ENCODE measurements around the gene PACRG.

PACRG gene

DNA sequence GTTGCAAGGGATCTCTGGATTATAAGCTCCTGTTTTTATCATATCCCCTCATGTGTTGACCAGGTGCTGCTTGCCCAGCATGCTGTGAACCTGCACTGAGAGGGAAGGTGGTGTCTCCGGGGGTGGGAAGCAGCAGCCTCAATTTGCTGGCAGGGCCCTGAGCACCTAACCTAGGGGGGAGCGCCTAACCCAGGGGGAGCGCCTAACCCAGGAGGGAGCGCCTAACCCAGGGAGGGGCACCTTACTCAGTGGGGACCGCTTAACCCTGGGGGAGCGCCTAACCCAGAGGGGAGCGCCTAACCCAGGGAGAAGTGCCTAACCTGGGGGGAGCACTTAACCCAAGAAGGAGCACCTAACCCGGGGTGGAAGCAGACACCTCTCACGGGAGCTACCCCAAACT lies 603.5 kb downstream of the PACRG start:
- TF ChIP-seq TCF12 (IDR thresholded peaks at IDR 0.05; ENCODE audit: low read depth) (no peak), NFIC (IDR thresholded peaks at IDR 0.05) (no peak), USF1 (IDR thresholded peaks at IDR 0.05) (no peak), FOXM1 (IDR thresholded peaks at IDR 0.05; ENCODE audit: borderline replicate concordance, low read depth) (no peak), EP300 (IDR thresholded peaks at IDR 0.05; ENCODE audit: borderline replicate concordance) (no peak), EGR1 (IDR thresholded peaks at IDR 0.05) (no peak), TEAD4 (IDR thresholded peaks at IDR 0.05) (no peak), CREB1 (IDR thresholded peaks at IDR 0.05; ENCODE audit: low read depth) (no peak), ZBTB7A (IDR thresholded peaks at IDR 0.05; ENCODE audit: low read depth) (no peak), CEBPB (IDR thresholded peaks at IDR 0.05) (no peak), TAF1 (IDR thresholded peaks at IDR 0.05; ENCODE audit: low read depth) (no peak), MAX (IDR thresholded peaks at IDR 0.05) (no peak), YY1 (IDR thresholded peaks at IDR 0.05; ENCODE audit: low read depth) (no peak)
- TF ChIP-seq, protein P1, sequence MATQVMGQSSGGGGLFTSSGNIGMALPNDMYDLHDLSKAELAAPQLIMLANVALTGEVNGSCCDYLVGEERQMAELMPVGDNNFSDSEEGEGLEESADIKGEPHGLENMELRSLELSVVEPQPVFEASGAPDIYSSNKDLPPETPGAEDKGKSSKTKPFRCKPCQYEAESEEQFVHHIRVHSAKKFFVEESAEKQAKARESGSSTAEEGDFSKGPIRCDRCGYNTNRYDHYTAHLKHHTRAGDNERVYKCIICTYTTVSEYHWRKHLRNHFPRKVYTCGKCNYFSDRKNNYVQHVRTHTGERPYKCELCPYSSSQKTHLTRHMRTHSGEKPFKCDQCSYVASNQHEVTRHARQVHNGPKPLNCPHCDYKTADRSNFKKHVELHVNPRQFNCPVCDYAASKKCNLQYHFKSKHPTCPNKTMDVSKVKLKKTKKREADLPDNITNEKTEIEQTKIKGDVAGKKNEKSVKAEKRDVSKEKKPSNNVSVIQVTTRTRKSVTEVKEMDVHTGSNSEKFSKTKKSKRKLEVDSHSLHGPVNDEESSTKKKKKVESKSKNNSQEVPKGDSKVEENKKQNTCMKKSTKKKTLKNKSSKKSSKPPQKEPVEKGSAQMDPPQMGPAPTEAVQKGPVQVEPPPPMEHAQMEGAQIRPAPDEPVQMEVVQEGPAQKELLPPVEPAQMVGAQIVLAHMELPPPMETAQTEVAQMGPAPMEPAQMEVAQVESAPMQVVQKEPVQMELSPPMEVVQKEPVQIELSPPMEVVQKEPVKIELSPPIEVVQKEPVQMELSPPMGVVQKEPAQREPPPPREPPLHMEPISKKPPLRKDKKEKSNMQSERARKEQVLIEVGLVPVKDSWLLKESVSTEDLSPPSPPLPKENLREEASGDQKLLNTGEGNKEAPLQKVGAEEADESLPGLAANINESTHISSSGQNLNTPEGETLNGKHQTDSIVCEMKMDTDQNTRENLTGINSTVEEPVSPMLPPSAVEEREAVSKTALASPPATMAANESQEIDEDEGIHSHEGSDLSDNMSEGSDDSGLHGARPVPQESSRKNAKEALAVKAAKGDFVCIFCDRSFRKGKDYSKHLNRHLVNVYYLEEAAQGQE (IDR thresholded peaks at IDR 0.05; ENCODE audit: low read depth) = no peak

DNA sequence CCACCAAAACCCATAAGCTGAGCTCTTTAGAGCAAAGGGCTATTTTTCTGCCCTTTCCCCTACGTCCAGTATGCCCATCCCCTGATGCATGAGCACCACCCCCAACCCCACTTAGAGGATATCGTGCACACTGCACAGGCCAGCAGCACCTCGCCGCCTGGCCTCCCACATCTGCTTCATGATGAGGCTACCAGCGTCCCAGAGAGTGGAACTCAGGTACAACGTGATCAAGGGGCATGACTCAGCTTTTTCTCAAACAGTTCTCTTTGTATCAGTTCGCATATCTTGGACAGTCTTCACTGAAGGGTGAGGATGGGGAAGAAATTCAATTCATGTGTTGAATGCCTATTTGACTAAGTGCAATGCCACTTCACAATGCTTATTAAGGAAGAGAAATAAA lies 604.8 kb downstream of the PACRG start:
- no peak for TF ChIP-seq MAX (IDR thresholded peaks at IDR 0.05)
- TF ChIP-seq RAD21 (IDR thresholded peaks at IDR 0.05; ENCODE audit: low read depth) = no peak
- TF ChIP-seq TEAD4 (IDR thresholded peaks at IDR 0.05) = no peak
- no peak for TF ChIP-seq FOXM1 (IDR thresholded peaks at IDR 0.05; ENCODE audit: borderline replicate concordance, low read depth)
- no peak for TF ChIP-seq TAF1 (IDR thresholded peaks at IDR 0.05; ENCODE audit: low read depth)
- TF ChIP-seq EP300 (IDR thresholded peaks at IDR 0.05; ENCODE audit: borderline replicate concordance) = no peak
- TF ChIP-seq TCF12 (IDR thresholded peaks at IDR 0.05; ENCODE audit: low read depth) = no peak
- no peak for TF ChIP-seq NFIC (IDR thresholded peaks at IDR 0.05)
- TF ChIP-seq, protein P1 (IDR thresholded peaks at IDR 0.05; ENCODE audit: low read depth) = no peak
- no peak for TF ChIP-seq CREB1 (IDR thresholded peaks at IDR 0.05; ENCODE audit: low read depth)
- no peak for TF ChIP-seq ZBTB7A (IDR thresholded peaks at IDR 0.05; ENCODE audit: low read depth)
- TF ChIP-seq YY1 (IDR thresholded peaks at IDR 0.05; ENCODE audit: low read depth) = no peak
- TF ChIP-seq USF1 (IDR thresholded peaks at IDR 0.05) = no peak

GRCh38 chr6:163333038-163333437 lies 605.3 kb downstream of the PACRG start:
- TF ChIP-seq NFIC (IDR thresholded peaks at IDR 0.05) (no peak), EGR1 (IDR thresholded peaks at IDR 0.05) (no peak), ZBTB7A (IDR thresholded peaks at IDR 0.05; ENCODE audit: low read depth) (no peak), YY1 (IDR thresholded peaks at IDR 0.05; ENCODE audit: low read depth) (no peak), TCF12 (IDR thresholded peaks at IDR 0.05; ENCODE audit: low read depth) (no peak), FOXM1 (IDR thresholded peaks at IDR 0.05; ENCODE audit: borderline replicate concordance, low read depth) (no peak), RAD21 (IDR thresholded peaks at IDR 0.05; ENCODE audit: low read depth) (no peak), TAF1 (IDR thresholded peaks at IDR 0.05; ENCODE audit: low read depth) (no peak), CEBPB (IDR thresholded peaks at IDR 0.05) (no peak), MAX (IDR thresholded peaks at IDR 0.05) (no peak)

DNA sequence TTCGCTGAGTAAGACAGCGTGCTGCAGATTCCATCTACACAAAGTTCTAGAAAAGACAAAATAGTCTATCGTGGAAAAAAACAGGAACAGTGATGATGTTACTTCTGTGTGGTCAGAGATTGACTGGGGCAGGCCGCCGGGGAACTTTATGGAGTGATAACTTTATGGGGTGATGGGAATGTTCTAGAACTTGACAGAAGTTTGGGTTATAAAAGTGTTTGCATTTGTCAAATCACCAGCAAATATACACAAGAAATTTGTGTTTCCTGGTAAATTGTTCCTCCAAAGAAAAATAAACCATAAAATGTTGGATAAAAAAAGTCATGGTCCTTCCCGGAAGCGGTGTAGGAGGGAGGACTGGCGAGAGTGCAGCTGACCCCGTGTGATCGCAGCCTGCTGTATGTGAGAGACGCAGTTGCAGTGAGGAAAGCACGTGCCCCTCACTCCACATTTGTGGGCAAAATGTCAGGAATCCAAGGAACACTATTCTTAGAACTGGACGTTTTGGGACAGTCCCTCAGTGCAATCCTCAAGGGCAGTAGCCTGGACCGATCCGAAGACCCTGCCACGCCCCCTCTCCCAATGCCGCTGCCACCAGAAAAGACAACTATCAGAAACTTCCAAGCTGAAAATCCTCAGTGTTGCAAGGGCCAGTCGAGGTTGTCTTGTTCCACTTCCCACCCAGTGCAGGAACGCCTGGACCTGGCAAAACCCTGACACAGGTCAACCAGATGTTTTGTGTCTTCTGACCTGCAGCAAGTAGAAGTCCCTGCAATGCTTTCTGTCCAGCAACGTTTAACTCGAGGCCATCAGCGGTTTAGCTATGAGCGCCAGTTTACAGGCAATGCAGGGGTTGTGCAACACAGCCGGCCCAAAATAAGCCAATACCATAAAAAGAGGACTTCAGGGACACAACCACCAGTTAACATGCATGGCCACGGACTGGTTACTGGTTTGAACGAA lies 606.2 kb downstream of the PACRG start:
- TF ChIP-seq TCF12 (IDR thresholded peaks at IDR 0.05; ENCODE audit: low read depth) = no peak
- TF ChIP-seq RAD21 (IDR thresholded peaks at IDR 0.05; ENCODE audit: low read depth) = no peak

- TF ChIP-seq MAX (IDR thresholded peaks at IDR 0.05) = no peak
- TF ChIP-seq NFIC (IDR thresholded peaks at IDR 0.05) = no peak
- TF ChIP-seq EGR1 (IDR thresholded peaks at IDR 0.05) = no peak
- TF ChIP-seq, protein P1 (IDR thresholded peaks at IDR 0.05; ENCODE audit: low read depth) = no peak
- no peak for TF ChIP-seq TCF12 (IDR thresholded peaks at IDR 0.05; ENCODE audit: low read depth)
- TF ChIP-seq EP300 (IDR thresholded peaks at IDR 0.05; ENCODE audit: borderline replicate concordance) = no peak
- TF ChIP-seq CEBPB (IDR thresholded peaks at IDR 0.05) = no peak
Measured at GRCh38 chr6:163335056-163335455, 607.3 kb downstream of the PACRG start.

All from Ishikawa (cell line).